Skeletal muscle tissue (tissue), 4 donors: ENCODE results near the gene MYO1E. TPM values are rescaled to one million over a fixed set of nuclear protein-coding genes. Genes with fewer than 3 reads are reported as not detected.
"Not testable (repeated sequence)": the region's sequence is repeated elsewhere in the genome, so short reads cannot be mapped to it uniquely, and the experiment has no call there.

ENCODE experiments used
- H3K27ac ChIP-seq: one replicate; pipeline ENCODE4 v1.7.0; 2013; ENCODE audit warnings: mild to moderate bottlenecking, low read depth, low read length, inconsistent platforms
- H3K27me3 ChIP-seq, 3 donors: one replicate each; pipeline ENCODE4 v1.7.0; 2013; ENCODE audit warnings: low read length in 3 of 3; ENCODE audit not compliant: control insufficient read depth in 3 of 3, insufficient read depth in 3 of 3
- H3K36me3 ChIP-seq, 3 donors: one replicate each; pipeline ENCODE4 v1.7.0; 2013; ENCODE audit warnings: low read length in 3 of 3; ENCODE audit not compliant: control insufficient read depth in 3 of 3, insufficient read depth in 3 of 3
- H3K4me1 ChIP-seq, 3 donors: one replicate each; pipeline ENCODE4 v1.7.0; 2013; ENCODE audit warnings: low read length in 3 of 3, mild to moderate bottlenecking in 3 of 3; ENCODE audit not compliant: control insufficient read depth in 3 of 3, insufficient read depth in 3 of 3
- H3K4me3 ChIP-seq, 3 donors: one replicate each; pipeline ENCODE4 v1.7.0; 2013; ENCODE audit warnings: low read length in 3 of 3
- H3K9ac ChIP-seq, 3 donors: one replicate each; pipeline ENCODE4 v1.7.0; 2013; ENCODE audit warnings: low read length in 3 of 3, mild to moderate bottlenecking in 3 of 3, moderate library complexity in 2 of 3, low read depth in 1 of 3
- H3K9me3 ChIP-seq, 3 donors: one replicate each; pipeline ENCODE4 v1.7.0; 2013; ENCODE audit warnings: low read length in 3 of 3; ENCODE audit not compliant: control insufficient read depth in 3 of 3
- total RNA-seq: library from RNA; depleted of rRNA; stranded (reverse); fragments of >200 nt; gene quantifications from one replicate; pipeline ENCODE4 v1.2.3, GENCODE V29; 2014
- donor health status: Osteomylitis.

Gene MYO1E
- total RNA-seq, 1 donor from 2014 or later = 29.7 TPM

GRCh38 chr15:59166601-59167265 is 205.9 kb downstream of the MYO1E start:
- Histone ChIP-seq H3K4me3 (no peak overlapping the region), H3K4me1 (peaks cover 5 to 8% (median 7%) of the 10 kb centered on the region in 3 donors), H3K36me3 (peaks cover 11 to 26% (median 16%) of the 10 kb centered on the region in 3 donors), H3K27ac (no peak overlapping the region), H3K9ac (no peak overlapping the region), H3K27me3 (no peaks in the 10 kb centered on the region), H3K9me3 (no peaks in the 10 kb centered on the region)

GRCh38 chr15:59166166-59166565 is 206.5 kb downstream of the MYO1E start:
- Histone ChIP-seq H3K4me1 (peaks cover 5 to 8% (median 7%) of the 10 kb centered on the region in 3 donors), H3K36me3 (peaks cover 10 to 26% (median 18%) of the 10 kb centered on the region in 3 donors), H3K27ac (no peak overlapping the region), H3K4me3 (no peak overlapping the region), H3K27me3 (no peaks in the 10 kb centered on the region), H3K9ac (no peak overlapping the region), H3K9me3 (no peaks in the 10 kb centered on the region)

- H3K27ac ChIP-seq = no peak overlapping the region
Observed at GRCh38 chr15:59165726-59166125, 206.9 kb downstream of the MYO1E start.

GRCh38 chr15:59162080-59162479 is 210.6 kb downstream of the MYO1E start:
- not testable (repeated sequence) for H3K9ac ChIP-seq, H3K4me1 ChIP-seq, H3K9me3 ChIP-seq, H3K4me3 ChIP-seq, H3K27ac ChIP-seq, H3K27me3 ChIP-seq
- H3K36me3 ChIP-seq = peaks cover 31 to 54% (median 44%) of the 10 kb centered on the region in 3 donors

More at GRCh38 chr15:59165726-59166125, 206.9 kb downstream of the MYO1E start:
- Histone ChIP-seq H3K27me3 (no peaks in the 10 kb centered on the region), H3K9ac (no peak overlapping the region), H3K4me3 (no peak overlapping the region), H3K36me3 (peaks cover 13 to 29% (median 23%) of the 10 kb centered on the region in 3 donors), H3K9me3 (no peaks in the 10 kb centered on the region), H3K4me1 (peaks cover 5 to 8% (median 7%) of the 10 kb centered on the region in 3 donors)

GRCh38 chr15:59160880-59161593 is 211.6 kb downstream of the MYO1E start:
- Histone ChIP-seq H3K36me3 (peaks cover 31 to 55% (median 41%) of the 10 kb centered on the region in 3 donors), H3K4me3 (no peak overlapping the region), H3K27me3 (no peaks in the 10 kb centered on the region), H3K9ac (no peak overlapping the region), H3K27ac (no peak overlapping the region), H3K4me1 (no peaks in the 10 kb centered on the region), H3K9me3 (no peaks in the 10 kb centered on the region)

GRCh38 chr15:59159210-59159609 is 213.5 kb downstream of the MYO1E start:
- H3K9me3 ChIP-seq = no peaks in the 10 kb centered on the region
- H3K36me3 ChIP-seq = peaks cover 31 to 43% (median 41%) of the 10 kb centered on the region in 3 donors

GRCh38 chr15:59158701-59159034 is 214.0 kb downstream of the MYO1E start:
- no peaks in the 10 kb centered on the region for H3K9me3 ChIP-seq
- H3K4me3 ChIP-seq = no peak overlapping the region
- H3K27ac ChIP-seq = no peak overlapping the region
- no peak overlapping the region for H3K9ac ChIP-seq
- H3K36me3 ChIP-seq = peaks cover 33 to 46% (median 46%) of the 10 kb centered on the region in 3 donors
- H3K27me3 ChIP-seq = no peaks in the 10 kb centered on the region
- peaks cover 0 to 2% (median 0%) of the 10 kb centered on the region in 3 donors for H3K4me1 ChIP-seq

More at GRCh38 chr15:59159210-59159609, 213.5 kb downstream of the MYO1E start:
- H3K9ac ChIP-seq = no peak overlapping the region
- peaks cover 0 to 2% (median 0%) of the 10 kb centered on the region in 3 donors for H3K4me1 ChIP-seq
- no peaks in the 10 kb centered on the region for H3K27me3 ChIP-seq
- no peak overlapping the region for H3K27ac ChIP-seq
- H3K4me3 ChIP-seq = no peak overlapping the region

GRCh38 chr15:59157840-59158700 is 214.6 kb downstream of the MYO1E start:
- H3K4me1 ChIP-seq = peaks cover 0 to 2% (median 0%) of the 10 kb centered on the region in 3 donors
- H3K4me3 ChIP-seq = no peak overlapping the region
- H3K27ac ChIP-seq = no peak overlapping the region
- no peak overlapping the region for H3K9ac ChIP-seq
- no peaks in the 10 kb centered on the region for H3K27me3 ChIP-seq
- H3K36me3 ChIP-seq = peaks cover 37 to 51% (median 50%) of the 10 kb centered on the region in 3 donors
- no peaks in the 10 kb centered on the region for H3K9me3 ChIP-seq

GRCh38 chr15:59157396-59157795 is 215.3 kb downstream of the MYO1E start:
- no peak overlapping the region for H3K27ac ChIP-seq
- H3K9me3 ChIP-seq = no peaks in the 10 kb centered on the region
- peaks cover 37 to 50% (median 46%) of the 10 kb centered on the region in 3 donors for H3K36me3 ChIP-seq
- H3K4me3 ChIP-seq = no peak overlapping the region
- peaks cover 0 to 2% (median 0%) of the 10 kb centered on the region in 3 donors for H3K4me1 ChIP-seq
- no peak overlapping the region for H3K9ac ChIP-seq
- H3K27me3 ChIP-seq = no peaks in the 10 kb centered on the region
